IPS-18c (cell line): ENCODE results near the gene ZNF334.
A peak's percentile ranks its signal among the peaks of the same experiment; 100 is the strongest.

Source experiments
- H3K4me3 ChIP-seq: 2 replicates; pipeline ENCODE4 v1.7.0; 2013; ENCODE audit warnings: low read depth, mild to moderate bottlenecking, low read length, moderate library complexity; ENCODE audit not compliant: insufficient read depth
- H3K9me3 ChIP-seq: one replicate; pipeline ENCODE4 v1.6.1; 2013; ENCODE audit warnings: mild to moderate bottlenecking, low read length, moderate library complexity; ENCODE audit not compliant: control insufficient read depth, insufficient read depth

The ZNF334 gene

DNA sequence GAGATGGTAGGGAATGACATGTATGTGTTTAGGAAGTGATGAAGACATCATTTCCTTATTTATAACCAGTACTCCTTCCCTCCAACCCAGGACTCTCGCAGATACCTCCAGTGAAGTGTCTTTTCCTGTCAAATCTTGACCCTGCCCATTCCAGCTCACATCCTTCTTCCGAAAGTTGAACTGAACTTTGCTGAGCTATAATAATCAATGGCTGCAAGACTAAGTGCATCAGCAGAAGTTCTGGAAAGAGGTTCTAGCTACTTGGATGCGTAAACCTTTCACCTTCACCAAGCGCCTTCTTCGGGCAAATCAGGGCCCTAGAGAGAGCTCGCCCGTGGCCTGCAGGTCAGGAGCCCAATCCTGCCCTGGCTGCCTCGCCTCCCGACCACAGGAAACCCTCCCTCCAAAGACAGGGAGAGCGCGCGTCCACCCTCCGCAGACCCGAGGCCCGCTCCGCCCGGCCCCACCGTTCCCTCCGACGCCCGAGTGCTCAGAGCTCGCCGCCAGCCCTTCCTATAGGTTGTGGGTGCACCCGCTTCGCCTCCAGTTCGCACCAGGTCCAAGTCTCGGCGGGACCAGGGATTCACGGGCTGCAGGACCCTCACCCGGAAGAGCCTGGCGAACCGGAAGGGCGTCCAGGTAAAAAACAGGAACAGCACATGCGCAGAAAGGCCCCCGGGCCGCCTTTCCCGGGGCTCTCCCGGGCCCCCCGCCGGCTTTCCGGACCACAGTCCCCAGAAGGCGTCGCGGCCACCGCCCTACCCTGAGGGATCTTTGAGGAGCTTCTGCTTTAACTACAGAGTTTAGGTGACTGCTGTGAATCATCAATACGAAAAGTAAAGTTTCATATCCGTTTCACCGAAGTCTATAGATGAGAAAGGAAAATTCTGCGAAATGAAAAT is at the start of gene ZNF334:
Gene ZNF334 (minus strand): TSS at position 617 of the 902 bp plus-strand sequence. CDS start 1,457 bp downstream, outside the sequence.
- H3K4me3 ChIP-seq = peak within 1 kb of the TSS; percentile 95

DNA sequence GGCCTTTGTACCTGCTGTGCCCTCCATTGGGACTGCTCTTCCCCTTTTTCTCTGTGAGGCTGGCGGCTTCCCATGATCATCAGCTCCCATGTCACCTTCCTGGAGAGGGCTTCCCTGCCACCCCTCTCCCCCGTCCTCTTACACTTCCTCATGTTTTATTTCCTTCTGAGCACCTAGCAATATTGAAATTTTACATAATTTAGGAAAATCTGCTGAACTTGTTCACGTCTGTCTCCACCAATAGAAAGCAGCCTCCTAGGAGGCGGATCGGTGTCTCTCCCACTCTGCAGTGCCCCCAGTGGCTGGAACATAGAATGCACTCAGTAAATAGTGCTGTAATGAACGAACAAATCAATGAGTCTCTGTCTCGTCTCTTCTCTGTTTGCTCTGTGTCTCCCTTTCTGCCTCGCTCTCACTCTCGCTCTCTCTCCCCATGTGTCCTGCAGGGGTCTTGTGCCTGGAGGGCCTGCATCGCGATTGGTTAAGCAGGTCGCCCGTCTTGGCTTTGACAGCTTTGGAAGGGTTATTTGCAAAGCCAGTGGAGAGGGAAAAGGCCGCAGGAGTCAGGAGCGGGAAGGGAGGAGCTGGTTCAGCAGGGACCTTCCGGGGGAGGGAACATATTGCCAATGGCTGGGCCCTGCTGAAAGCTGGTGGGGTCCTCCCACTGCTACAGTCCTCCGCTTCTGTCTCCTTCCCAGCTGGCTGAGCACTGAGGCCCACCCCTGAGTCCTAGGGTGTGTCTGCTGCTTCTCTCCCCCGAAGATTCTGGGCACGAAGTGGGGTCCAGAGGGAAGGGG is 49.2 kb upstream of the ZNF334 start:
- H3K4me3 ChIP-seq = peak overlapping the region; percentile 15; the same call in 1 of the 2 replicates
- no peaks in the 10 kb centered on the region for H3K9me3 ChIP-seq

More for the DNA sequence above, at the start of gene ZNF334:
- no peaks in the 10 kb centered on the region for H3K9me3 ChIP-seq

- H3K4me3 ChIP-seq = no peak overlapping the region; the same call in 1 of the 2 replicates
- H3K9me3 ChIP-seq = no peaks in the 10 kb centered on the region
Observed at GRCh38 chr20:46562009-46562372, 48.6 kb upstream of the ZNF334 start.

- Histone ChIP-seq H3K4me3 (no peak overlapping the region), H3K9me3 (no peaks in the 10 kb centered on the region)
Observed at GRCh38 chr20:46559685-46560440, 46.5 kb upstream of the ZNF334 start.

- Histone ChIP-seq H3K9me3 (no peaks in the 10 kb centered on the region), H3K4me3 (no peak overlapping the region)
Observed at GRCh38 chr20:46559001-46559400, 45.6 kb upstream of the ZNF334 start.

GRCh38 chr20:46558511-46558959 is 45.2 kb upstream of the ZNF334 start:
- Histone ChIP-seq H3K4me3 (no peak overlapping the region), H3K9me3 (no peaks in the 10 kb centered on the region)

DNA sequence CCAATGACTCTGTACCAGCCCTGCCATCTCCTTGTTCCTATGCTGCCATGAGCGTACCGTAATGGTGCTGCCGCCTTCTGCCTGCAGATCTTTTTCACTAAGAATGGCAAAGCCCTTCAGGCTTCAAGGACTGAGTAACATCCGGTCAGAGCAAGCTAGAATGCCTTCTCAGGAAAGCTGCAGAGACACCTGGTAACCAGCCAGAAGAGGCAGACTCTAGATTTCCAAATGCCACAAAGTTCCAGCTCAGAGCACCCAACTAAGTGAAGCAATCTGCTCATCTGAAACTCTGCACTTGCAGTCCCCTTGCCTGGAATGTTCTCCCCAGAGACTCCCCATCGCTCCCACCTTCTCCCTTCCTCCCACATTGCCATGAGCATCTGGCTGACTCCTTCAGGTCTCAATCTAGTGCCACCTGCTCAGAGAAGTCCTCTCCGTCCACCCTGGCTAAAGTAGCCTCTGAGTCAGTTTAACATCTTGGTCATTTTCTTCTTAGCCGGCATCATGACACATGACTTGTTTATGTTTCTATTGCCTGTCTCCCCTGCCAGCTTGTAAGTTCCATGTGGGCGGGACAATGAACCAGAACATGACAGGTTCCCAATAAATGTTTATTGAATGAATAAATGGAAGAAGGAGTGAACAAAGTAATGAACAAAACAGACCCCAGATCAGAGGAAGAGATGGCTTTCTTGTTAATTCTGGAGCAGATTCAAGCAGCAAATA is 44.0 kb upstream of the ZNF334 start:
- Histone ChIP-seq H3K9me3 (no peaks in the 10 kb centered on the region), H3K4me3 (no peak overlapping the region)

- Histone ChIP-seq H3K4me3 (no peak overlapping the region), H3K9me3 (no peaks in the 10 kb centered on the region)
Observed at GRCh38 chr20:46555370-46555956, 42.1 kb upstream of the ZNF334 start.

- no peaks in the 10 kb centered on the region for H3K9me3 ChIP-seq
- H3K4me3 ChIP-seq = peak overlapping the region; percentile 21; the same call in 1 of the 2 replicates
Observed at GRCh38 chr20:46554828-46555227, 41.5 kb upstream of the ZNF334 start.

DNA sequence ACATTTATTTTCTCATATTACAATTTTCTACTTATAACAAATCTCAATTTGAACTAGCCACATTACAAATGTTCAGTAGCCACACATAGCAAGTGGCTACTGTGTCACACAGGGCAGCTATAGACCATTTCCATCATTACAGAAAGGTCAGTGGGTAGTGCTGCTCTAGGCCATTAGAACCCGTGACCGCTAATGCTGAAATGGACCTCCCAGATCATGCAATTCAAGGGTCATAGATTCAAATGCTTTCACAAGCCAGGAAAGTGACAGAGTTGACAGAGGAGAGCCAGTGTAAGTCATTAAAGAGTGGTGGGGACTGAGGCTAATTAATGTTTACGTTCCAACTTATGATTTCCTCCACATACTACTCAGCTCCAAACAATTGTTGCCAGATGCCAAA is 40.6 kb upstream of the ZNF334 start:
- H3K4me3 ChIP-seq = no peak overlapping the region
- no peaks in the 10 kb centered on the region for H3K9me3 ChIP-seq

- no peaks in the 10 kb centered on the region for H3K9me3 ChIP-seq
- no peak overlapping the region for H3K4me3 ChIP-seq
Observed at GRCh38 chr20:46552460-46553420, 39.4 kb upstream of the ZNF334 start.

DNA sequence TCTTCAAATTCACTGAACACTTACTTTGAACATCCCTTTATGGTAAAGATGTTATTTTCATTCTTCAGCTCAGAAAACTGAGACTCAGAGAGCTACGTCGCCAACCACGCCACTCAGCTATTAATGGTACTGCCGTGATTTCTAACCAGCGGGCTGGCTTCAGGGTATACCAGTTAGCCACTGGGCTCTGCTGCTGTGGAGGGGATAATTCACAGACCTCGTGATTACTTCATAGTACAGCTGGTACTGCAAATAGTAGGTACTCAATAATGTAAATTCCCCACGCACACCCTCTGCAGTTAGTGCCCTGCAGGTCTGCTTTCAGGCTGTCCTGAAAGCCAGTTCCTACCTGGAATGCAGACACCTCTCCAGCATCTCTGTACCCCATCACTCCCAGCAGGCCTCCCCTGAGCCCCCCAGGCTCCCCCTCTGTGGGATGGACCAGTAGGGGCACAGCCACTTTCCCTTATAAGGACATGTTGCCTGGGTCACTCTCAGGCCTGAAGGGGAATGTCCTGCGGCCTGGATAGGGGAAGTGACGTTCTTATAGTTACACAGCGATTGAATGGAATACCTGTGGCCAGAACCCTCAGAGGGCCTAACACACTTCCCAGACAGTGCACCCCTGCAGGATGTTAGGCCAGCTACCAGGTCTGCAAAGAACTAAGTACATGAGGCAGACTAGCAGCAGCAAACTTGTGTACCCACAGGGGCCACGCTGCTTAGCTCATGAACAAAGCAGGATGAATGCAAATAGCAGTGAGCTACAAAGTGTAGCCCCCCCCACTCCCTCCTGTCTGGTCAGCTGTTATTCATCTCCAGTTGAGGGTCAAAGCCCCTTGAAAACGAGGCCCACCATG is 38.4 kb upstream of the ZNF334 start:
- H3K9me3 ChIP-seq = no peaks in the 10 kb centered on the region
- H3K4me3 ChIP-seq = no peak overlapping the region

GRCh38 chr20:46550461-46550860 is 37.1 kb upstream of the ZNF334 start, which contains the start of gene OCSTAMP:
OCSTAMP (minus strand) TSS chr20:46550654; CDS start chr20:46550560, 94 bp downstream.
- Histone ChIP-seq H3K9me3 (no peaks in the 10 kb centered on the region), H3K4me3 (no peak within 1 kb of the TSS)

GRCh38 chr20:46549188-46549972 is 36.0 kb upstream of the ZNF334 start:
- Histone ChIP-seq H3K4me3 (no peak overlapping the region), H3K9me3 (no peaks in the 10 kb centered on the region)
